CD4-positive, alpha-beta T cell treated with Interleukin-10 for 1 hour (primary cell): ENCODE results near the gene ENOX1.
"Not testable (repeated sequence)": the region's sequence is repeated elsewhere in the genome, so short reads cannot be mapped to it uniquely, and the experiment has no call there.

Source experiments
- DNase-seq: peaks from one replicate; pipeline ENCODE4 v3.0.0-alpha.2; 2020

Gene ENOX1

DNA sequence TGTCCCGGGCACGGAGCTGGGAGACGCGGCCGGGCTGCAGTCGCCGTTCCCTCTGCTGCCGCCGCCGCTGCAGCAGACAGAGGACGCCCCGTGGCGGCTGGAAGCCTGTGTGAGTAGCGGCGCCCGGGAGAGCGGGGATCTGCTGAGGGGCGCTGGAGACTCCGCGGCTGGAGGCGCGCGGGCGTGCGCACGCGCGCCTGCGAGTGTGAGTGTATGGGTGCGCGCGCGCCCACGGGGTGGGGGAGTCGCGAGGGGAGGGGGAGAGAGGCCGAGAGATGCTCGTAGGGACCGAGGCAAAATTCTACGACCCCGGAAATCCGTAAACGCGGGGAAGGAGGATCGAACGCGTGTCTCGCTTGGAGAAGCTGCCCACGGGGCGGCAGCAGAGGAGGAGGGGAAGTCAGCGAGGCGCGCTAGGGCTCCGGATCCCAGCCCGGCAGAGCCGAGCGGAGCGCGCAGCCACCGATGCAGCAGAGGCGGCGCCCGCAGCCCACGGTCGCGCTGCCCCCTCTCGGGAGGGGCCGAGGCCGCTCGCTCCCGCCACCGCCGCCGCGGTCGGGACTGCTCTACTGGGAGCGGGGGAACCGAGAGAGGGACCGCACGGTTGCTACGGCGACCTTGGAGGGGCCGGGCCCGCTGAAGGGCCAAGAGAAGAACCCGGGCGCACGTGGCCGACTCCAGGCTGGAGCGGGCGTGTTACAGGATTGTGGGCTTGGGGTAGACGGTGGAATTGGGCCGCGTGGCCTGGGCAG, at the start of gene ENOX1:
ENOX1 (minus strand) TSS at position 207 of the 752 bp plus-strand sequence.
- peak; percentile 3 for DNase-seq

- no peak for DNase-seq
Measured at GRCh38 chr13:43835701-43836100, 48.9 kb upstream of the ENOX1 start.

DNA sequence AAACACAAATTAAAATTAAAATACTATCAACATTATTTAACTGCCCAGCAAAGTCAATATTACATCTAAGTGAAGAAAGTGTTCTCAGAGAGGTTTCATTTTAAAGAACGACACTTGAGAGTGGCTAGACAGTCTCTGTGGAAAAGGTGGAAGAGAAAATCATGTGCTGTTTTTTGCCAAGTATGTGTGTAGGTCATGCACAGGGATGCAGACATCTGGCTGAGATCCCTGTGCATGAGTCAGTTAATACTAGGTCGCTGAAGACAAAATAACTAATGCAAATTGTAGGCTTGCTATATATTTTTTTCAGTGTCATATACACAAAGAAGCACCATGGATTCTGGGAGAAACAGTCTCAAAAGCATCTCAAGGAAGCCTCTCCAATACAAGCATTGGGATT, 44.3 kb upstream of the ENOX1 start:
- DNase-seq = no peak

DNA sequence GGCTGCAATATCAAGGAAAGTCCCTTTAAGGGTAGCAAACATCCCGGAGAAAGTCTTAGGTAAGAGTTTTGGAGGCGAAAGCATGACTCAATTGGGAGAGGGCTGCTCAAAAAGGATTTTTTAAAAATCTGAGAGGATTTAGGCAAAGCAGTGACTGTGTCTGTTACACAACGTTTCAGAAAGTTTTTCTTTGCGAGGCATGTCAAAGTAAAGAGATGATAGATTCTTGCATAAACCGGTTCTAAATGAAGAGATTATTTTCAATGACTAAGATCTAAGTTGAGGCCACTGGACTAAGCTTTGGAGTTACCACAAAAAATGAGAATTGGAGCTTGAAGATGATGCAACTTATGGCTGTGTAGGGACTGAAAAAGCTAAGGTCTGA, 43.7 kb upstream of the ENOX1 start:
- DNase-seq = no peak

DNA sequence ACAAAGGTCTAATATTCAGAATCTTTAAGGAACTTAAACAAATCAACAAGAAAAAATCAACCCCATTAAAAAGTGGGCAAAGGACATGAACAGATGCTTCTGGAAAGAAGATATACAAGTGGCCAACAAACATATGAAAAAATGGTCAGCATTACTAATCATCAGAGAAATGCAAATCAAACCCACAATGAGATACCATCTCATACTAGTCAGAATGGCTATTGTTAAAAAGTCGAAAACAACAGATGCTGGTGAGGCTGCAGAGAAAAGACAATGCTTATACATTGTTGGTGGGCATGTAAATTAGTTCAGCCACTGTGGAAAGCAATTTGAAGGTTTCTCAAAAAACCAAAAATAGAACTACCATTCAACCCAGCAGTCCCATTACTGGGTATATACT, 37.9 kb upstream of the ENOX1 start:
- not testable (repeated sequence) for DNase-seq

- DNase-seq = no peak
Measured at GRCh38 chr13:43822969-43823368, 36.2 kb upstream of the ENOX1 start.

DNA sequence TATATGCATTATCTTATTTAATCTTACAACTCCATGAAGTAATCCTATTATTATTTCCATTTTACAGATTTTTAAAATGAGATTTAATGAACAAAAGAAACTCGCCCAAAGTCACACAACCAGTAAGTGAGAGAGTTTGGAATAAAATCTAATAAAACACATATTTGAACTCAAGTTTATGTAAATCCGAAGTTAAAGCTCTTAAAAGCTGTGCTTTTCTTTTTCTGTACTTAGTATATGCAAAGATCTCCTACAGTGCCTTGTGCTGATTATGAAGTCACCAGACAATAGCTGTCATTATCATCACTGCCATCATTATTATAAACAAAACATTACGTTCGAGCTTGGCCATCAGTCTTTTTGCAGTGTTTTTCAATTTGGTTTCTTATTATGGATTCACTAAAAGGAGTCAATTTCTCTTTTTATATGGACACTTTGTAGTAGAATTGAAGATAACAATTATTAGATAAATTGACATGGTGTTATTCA, 29.7 kb upstream of the ENOX1 start:
- no peak for DNase-seq

DNA sequence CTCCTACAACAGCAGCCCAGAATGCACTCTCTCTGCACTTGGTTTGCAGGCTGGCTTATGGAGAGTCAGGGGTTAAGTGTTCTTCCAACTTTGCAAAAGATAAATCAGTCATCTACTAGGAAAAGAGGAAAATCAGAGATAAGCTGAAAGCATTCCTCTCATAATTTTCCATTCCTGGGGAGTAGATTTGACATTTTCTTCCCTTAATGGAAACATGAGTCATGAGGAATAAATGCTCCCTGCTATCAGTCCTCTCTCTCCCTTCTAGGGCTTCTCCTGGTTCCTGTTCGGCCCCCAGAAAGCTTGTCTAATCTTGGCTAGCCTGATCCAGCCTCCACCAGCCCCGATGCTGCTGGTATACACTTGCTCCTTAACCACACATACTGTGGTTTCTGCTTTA, 28.4 kb upstream of the ENOX1 start:
- DNase-seq = no peak

DNA sequence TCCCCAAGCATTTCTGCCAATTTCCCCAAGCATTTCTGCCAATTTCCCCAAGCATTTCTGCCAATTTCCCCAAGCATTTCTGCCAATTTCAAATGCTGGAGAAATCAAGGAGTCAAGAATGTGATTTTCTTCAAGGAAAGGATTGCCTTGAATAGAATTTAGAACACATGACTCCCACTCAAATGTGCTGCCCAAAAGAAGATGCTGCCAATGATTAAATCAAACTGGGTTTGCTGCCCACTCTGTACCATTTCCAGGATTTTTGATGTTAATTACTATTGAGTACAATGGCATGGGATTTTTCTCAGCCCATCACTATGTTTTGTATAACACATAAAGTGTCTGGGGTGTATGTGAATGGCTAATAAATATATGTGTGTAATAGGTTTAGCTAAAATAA, 21.9 kb upstream of the ENOX1 start:
- DNase-seq = no peak

GRCh38 chr13:43805681-43806128, 18.9 kb upstream of the ENOX1 start:
- no peak for DNase-seq

GRCh38 chr13:43805071-43805468, 18.3 kb upstream of the ENOX1 start:
- no peak for DNase-seq

GRCh38 chr13:43804461-43805070, 17.8 kb upstream of the ENOX1 start:
- peak; percentile 60 for DNase-seq

GRCh38 chr13:43802511-43802910, 15.7 kb upstream of the ENOX1 start:
- DNase-seq = no peak

- no peak for DNase-seq
Measured at GRCh38 chr13:43800828-43801227, 14.1 kb upstream of the ENOX1 start.

DNA sequence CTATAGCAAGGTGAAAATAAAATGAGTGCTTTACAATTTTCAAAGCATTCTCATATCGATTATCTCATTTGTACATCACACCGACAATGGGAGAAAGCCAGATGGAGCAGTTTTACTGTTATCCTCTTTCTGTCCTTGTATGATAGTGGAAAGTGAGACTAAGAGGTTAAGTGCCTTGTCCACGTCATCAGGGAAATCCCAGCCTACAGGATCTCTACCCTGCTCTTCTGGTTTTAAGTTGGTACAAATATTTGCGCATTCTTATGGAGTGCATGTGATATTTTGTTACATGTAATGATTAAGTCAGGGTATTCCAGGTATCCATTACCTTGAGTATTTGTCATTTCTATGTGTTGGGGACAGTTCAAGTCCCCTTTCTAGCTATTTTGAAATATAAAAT, 12.4 kb upstream of the ENOX1 start:
- no peak for DNase-seq

DNA sequence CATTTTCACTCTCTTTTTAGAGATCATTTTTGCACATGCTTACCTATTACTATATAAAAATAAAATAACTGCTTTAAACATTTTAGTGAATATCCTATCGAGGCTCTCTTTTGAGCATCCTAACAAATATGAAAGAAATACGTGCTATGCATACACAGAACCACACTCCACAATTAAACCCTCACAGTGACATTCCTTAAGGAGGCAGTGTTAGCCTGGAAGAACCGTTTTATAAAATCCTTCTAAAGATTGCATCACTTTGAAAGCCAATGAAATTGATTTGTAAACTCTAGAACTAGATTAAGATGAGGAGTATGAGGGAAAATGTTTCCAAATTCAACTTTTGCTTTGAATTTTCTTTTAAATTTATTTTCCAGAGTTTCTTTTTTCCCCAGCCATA, 11.1 kb upstream of the ENOX1 start:
- DNase-seq = no peak

DNA sequence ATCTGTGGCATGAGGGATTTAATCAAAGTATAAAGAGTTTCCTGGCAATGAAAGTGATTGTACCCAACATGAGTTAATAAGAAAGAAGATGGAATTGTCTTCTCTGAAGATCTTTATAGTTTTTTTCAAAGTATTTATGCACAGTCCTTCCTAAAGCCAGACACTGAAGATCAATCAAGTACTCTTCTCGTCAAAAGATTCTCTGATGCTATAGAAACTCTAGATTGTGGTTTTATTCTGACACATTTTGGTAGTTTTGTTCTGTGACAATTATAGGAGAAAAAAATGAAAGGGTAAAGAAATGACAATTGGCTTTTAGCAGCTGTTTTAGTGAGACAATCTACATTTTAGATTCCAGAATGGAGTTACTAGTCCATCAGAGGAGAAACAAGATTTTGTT, 10.4 kb upstream of the ENOX1 start:
- no peak for DNase-seq

- DNase-seq = no peak
Measured at GRCh38 chr13:43794416-43794815, 7.6 kb upstream of the ENOX1 start.

- no peak for DNase-seq
Measured at GRCh38 chr13:43792076-43792881, 5.5 kb upstream of the ENOX1 start.

- DNase-seq = no peak
Measured at GRCh38 chr13:43787997-43788396, 1.2 kb upstream of the ENOX1 start.

DNA sequence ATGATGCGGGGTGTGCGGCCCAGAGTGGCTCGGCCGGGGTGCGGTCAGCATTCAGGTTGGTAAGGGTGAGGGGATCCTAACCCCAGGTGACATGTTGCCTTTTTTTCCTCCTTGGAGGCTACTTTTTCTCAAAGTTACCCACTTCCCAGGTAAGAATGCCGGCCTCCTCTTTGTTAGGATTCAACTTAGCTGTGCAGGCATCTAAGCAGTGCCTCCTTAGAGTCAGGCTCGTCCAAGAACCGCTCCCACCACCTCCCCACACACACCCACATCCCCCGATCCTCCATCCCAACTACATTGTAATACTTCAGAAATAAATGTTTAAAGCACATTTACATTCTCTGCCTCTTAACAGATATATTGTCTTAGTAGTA, 733 bp upstream of the ENOX1 start:
- DNase-seq = no peak

DNA sequence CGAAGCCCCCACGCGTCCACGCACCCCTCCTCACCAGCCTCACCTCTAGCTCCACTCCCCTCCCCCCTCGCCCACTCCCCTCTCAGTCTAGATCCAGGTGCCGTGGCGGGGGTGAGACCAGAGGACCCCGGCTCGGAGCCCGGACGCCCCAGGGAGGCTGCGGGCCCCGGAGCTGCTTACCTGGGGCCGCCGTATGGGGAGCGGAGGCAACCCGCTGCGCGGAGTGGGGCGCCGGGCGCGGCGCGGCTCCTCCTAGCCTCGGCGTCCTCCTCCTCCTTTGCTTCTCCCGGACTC, 353 bp downstream of the ENOX1 start:
- no peak for DNase-seq

GRCh38 chr13:43785650-43786471, 911 bp downstream of the ENOX1 start:
- DNase-seq = peak; percentile 8
